OCI-LY7 (cell line): ENCODE data around the gene NFAM1. TPM values are rescaled to one million over a fixed set of nuclear protein-coding genes. Genes with fewer than 3 reads are reported as not detected.

Experiments used
- BruUV-seq: library from RNA; stranded (reverse); fragments of 400-500 nt; replicated peaks from 2 replicates; lab custom pipeline; 2021; lab: Mats Ljungman, UMichigan
- CTCF ChIA-PET: fragments of 300-600 bp; sonication (Branson Sonifier 250); formaldehyde crosslinking; loops from one replicate; lab custom pipeline; 2022; ENCODE audit warnings: antibody characterized with exemption; ENCODE audit not compliant: unreplicated experiment; lab: Charles Lee
- POLR2A ChIA-PET: fragments of 300-600 bp; sonication (Branson Sonifier 250); formaldehyde crosslinking; loops from one replicate; lab custom pipeline; 2022; ENCODE audit warnings: antibody characterized with exemption; lab: Charles Lee
- DNase-seq: peaks from one replicate; pipeline ENCODE4 v3.0.0-alpha.2; 2015; ENCODE audit warnings: low spot score
- H2AFZ ChIP-seq: fragments of 200-600 bp; sonication (generic), shearing (Covaris generic); 2 replicates; pipeline ENCODE4 v1.6.1; 2014; ENCODE audit warnings: mild to moderate bottlenecking, antibody characterized with exemption, low read length, moderate library complexity
- H3K27ac ChIP-seq: fragments of 200-600 bp; sonication (generic); 2 replicates; pipeline ENCODE4 v1.5.1; 2014; ENCODE audit warnings: mixed run types, low read depth, mild to moderate bottlenecking, moderate library complexity, low read length, inconsistent platforms; ENCODE audit not compliant: poor library complexity, severe bottlenecking
- H3K36me3 ChIP-seq: fragments of 200-600 bp; sonication (generic); 2 replicates; pipeline ENCODE4 v1.6.1; 2014; ENCODE audit warnings: mild to moderate bottlenecking, antibody characterized with exemption, low read length, moderate library complexity, mixed read lengths; ENCODE audit not compliant: insufficient read depth
- H3K4me1 ChIP-seq: fragments of 200-600 bp; sonication (generic); 2 replicates; pipeline ENCODE4 v1.5.1; 2014; ENCODE audit warnings: mild to moderate bottlenecking, low read length; ENCODE audit not compliant: insufficient read depth, poor library complexity, severe bottlenecking
- H3K4me2 ChIP-seq: fragments of 200-600 bp; sonication (generic); 2 replicates; pipeline ENCODE4 v1.6.1; 2014; ENCODE audit warnings: mild to moderate bottlenecking, low read length
- H3K4me3 ChIP-seq: fragments of 200-600 bp; sonication (generic); 2 replicates; pipeline ENCODE4 v1.5.1; 2014; ENCODE audit warnings: mild to moderate bottlenecking, low read depth, low read length; ENCODE audit not compliant: poor library complexity, severe bottlenecking
- H3K79me2 ChIP-seq: fragments of 200-600 bp; sonication (generic); 2 replicates; pipeline ENCODE4 v1.6.1; 2016; ENCODE audit warnings: low read depth, mild to moderate bottlenecking, low read length, moderate library complexity, mixed read lengths; ENCODE audit not compliant: insufficient read depth
- H3K9me2 ChIP-seq: fragments of 200-600 bp; sonication (generic); 2 replicates; pipeline ENCODE4 v1.6.1; 2016; ENCODE audit warnings: mild to moderate bottlenecking, low read length, mixed read lengths; ENCODE audit not compliant: insufficient read depth
- H3K9me3 ChIP-seq: fragments of 200-600 bp; sonication (generic); 2 replicates; pipeline ENCODE4 v1.6.1; 2014; ENCODE audit warnings: mild to moderate bottlenecking, mixed run types, low read length, mixed read lengths
- H4K20me1 ChIP-seq: fragments of 200-600 bp; sonication (generic); 2 replicates; pipeline ENCODE4 v1.6.1; 2014; ENCODE audit warnings: mild to moderate bottlenecking, antibody characterized with exemption, low read length, moderate library complexity, mixed read lengths; ENCODE audit not compliant: insufficient read depth
- CTCF ChIP-seq: fragments of 200-600 bp; sonication (generic); conservative IDR thresholded peaks from 2 replicates; pipeline ENCODE4 v1.5.1; 2014; ENCODE audit warnings: mild to moderate bottlenecking, antibody characterized with exemption, low read length, moderate library complexity, mixed read lengths
- EZH2phosphoT487 ChIP-seq: fragments of 200-600 bp; sonication (generic); IDR thresholded peaks from 2 replicates; pipeline ENCODE4 v1.6.1; 2018; ENCODE audit warnings: low read depth, borderline replicate concordance, mild to moderate bottlenecking, mixed run types, antibody characterized with exemption, low read length, moderate library complexity, mixed read lengths
- intact Hi-C: fragments of 100-400 bp; cut with micrococcal nuclease; formaldehyde crosslinking; loops from one replicate; pipeline ENCODE4 v1.10.0; 2022; ENCODE audit not compliant: unreplicated experiment
- total RNA-seq, 2 experiments: library from RNA; depleted of rRNA in 1 of 2; stranded (reverse); fragments of >200 nt in 1 of 2; shearing (Covaris generic) in 1 of 2; gene quantifications; 2 replicates each; pipeline ENCODE4 v1.2.3, GENCODE V29; 2014 to 2022

Gene NFAM1
- total RNA-seq, 2 experiments from 2014 or later: 0.16 to 0.88 TPM

- Histone ChIP-seq H3K36me3 (no peaks in the 10 kb centered on the region), H3K9me2 (no peaks in the 10 kb centered on the region), H3K4me3 (no peak overlapping the region), H3K4me2 (no peak overlapping the region), H3K79me2 (no peaks in the 10 kb centered on the region), H3K4me1 (peaks cover 17% of the 10 kb centered on the region), H2AFZ (no peak overlapping the region), H4K20me1 (no peaks in the 10 kb centered on the region), H3K27ac (no peak overlapping the region), H3K9me3 (no peaks in the 10 kb centered on the region)
- ChIA-PET POLR2A (interaction anchor here (0.9 to 1.1 kb wide), 2 partner anchors 19 to 44 kb away, joined by 3 read pairs; no protein-coding TSS in a partner anchor), CTCF (no interaction called here)
- no TSS peak for BruUV-seq
- no peak for DNase-seq
- intact Hi-C loops: no loop called here
- TF ChIP-seq CTCF (no peak), EZH2phosphoT487 (no peak)
Measured at GRCh38 chr22:42365111-42365865, 66.9 kb downstream of the NFAM1 start.

GRCh38 chr22:42364604-42365110, 67.5 kb downstream of the NFAM1 start:
- H3K4me3 ChIP-seq: no peak overlapping the region
- H3K79me2 ChIP-seq: no peaks in the 10 kb centered on the region
- H2AFZ ChIP-seq: no peak overlapping the region
- intact Hi-C loops: no loop called here
- no peak for DNase-seq
- H3K4me2 ChIP-seq: no peak overlapping the region
- TF ChIP-seq EZH2phosphoT487 (no peak), CTCF (no peak)
- no peaks in the 10 kb centered on the region for H3K36me3 ChIP-seq
- peaks cover 13% of the 10 kb centered on the region for H3K4me1 ChIP-seq
- H4K20me1 ChIP-seq: no peaks in the 10 kb centered on the region
- no TSS peak for BruUV-seq
- ChIA-PET POLR2A (interaction anchor here (0.9 to 1.1 kb wide), 2 partner anchors 18 to 43 kb away, joined by 3 read pairs; no protein-coding TSS in a partner anchor), CTCF (no interaction called here)
- H3K9me3 ChIP-seq: no peaks in the 10 kb centered on the region
- H3K27ac ChIP-seq: no peak overlapping the region
- no peaks in the 10 kb centered on the region for H3K9me2 ChIP-seq

- TF ChIP-seq CTCF (no peak), EZH2phosphoT487 (no peak)
- Histone ChIP-seq H3K4me1 (peaks cover 9% of the 10 kb centered on the region), H3K9me3 (no peaks in the 10 kb centered on the region), H3K9me2 (no peaks in the 10 kb centered on the region), H3K36me3 (no peaks in the 10 kb centered on the region), H3K27ac (no peak overlapping the region), H2AFZ (no peak overlapping the region), H4K20me1 (no peaks in the 10 kb centered on the region), H3K4me3 (no peak overlapping the region), H3K79me2 (no peaks in the 10 kb centered on the region), H3K4me2 (no peak overlapping the region)
- POLR2A ChIA-PET: interaction anchor here (0.7 kb wide), 1 partner anchor 176 kb away, joined by 3 read pairs; no protein-coding TSS in a partner anchor
- CTCF ChIA-PET: no interaction called here
- intact Hi-C loops: no loop called here
- BruUV-seq: no TSS peak
- DNase-seq: no peak
Measured at GRCh38 chr22:42363892-42364291, 68.3 kb downstream of the NFAM1 start.
